Measurements from ENCODE around the gene CIITA. TPM values are rescaled to one million over a fixed set of nuclear protein-coding genes. Genes with fewer than 3 reads are reported as not detected.

Gene CIITA
- total RNA-seq, 1 donor from 2014 or later, result 0.20 TPM

DNA sequence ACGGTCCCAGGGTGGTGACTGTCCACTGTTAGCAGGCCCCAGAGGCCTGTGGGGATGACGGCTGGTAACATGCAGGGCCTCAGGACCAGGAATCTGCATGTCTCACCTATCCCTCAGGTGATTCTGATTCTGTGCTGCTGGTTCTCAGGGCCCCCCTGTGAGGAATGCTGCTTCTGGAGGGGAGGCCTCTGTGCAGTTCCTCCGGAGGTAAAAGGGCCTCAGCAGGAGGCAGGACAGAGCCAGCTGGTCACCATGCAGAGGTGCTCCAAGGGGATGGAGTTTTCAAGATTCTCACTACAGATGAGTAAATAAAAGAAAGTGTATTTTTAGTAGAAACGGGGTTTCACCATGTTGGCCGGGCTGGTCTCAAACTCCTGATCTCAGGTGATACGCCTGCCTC is 101.1 kb downstream of the CIITA start:
- TF ChIP-seq CTCF (IDR thresholded peaks at IDR 0.05; ENCODE audit: unreplicated experiment), result no peak
- no peaks in the 10 kb centered on the region for H3K9me3 Mint-ChIP-seq
- H3K36me3 Mint-ChIP-seq, result peaks cover 19% of the 10 kb centered on the region
- H3K27me3 Mint-ChIP-seq (ENCODE audit: low read depth), result no peaks in the 10 kb centered on the region
- H3K4me3 Mint-ChIP-seq, result no peak overlapping the region
- no peak overlapping the region for H3K27ac Mint-ChIP-seq
- no peak for DNase-seq (ENCODE audit: low spot score in 2 of 2, unreplicated experiment in 2 of 2)
- peaks cover 47% of the 10 kb centered on the region for H3K4me1 Mint-ChIP-seq

DNA sequence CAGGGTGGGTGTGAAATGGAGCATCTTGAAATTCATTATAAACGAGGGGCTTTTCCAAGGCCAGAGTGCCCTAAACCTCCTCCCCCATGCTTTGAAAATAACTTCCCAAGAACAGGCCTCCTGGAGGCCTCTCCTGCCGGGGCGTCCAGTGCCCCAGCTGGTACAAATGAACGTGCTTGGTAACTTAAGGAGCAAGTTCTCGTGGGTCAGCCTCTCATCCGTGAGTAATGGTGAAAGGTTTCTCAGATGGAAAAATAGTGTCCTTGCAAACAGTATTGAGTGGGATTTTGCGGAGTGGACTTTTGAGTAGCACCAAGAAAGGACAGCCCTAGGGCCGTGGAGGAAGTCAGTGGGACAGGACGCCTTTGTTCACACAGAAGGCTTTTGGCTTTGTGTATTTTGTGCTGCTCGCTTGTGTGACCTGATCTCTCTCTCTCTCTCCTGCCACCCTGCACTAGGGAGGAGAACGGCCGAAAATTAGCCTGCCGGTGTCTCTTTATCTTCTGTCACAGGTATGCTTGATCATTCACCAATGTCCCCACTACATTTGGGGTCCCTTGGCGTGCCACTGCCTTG is 102.0 kb downstream of the CIITA start:
- H3K4me3 Mint-ChIP-seq, result no peak overlapping the region
- DNase-seq (ENCODE audit: low spot score in 2 of 2, unreplicated experiment in 2 of 2), result no peak
- TF ChIP-seq CTCF (IDR thresholded peaks at IDR 0.05; ENCODE audit: unreplicated experiment), result no peak
- H3K27ac Mint-ChIP-seq, result peak overlapping the region; percentile 77
- peaks cover 47% of the 10 kb centered on the region for H3K4me1 Mint-ChIP-seq
- H3K9me3 Mint-ChIP-seq, result no peaks in the 10 kb centered on the region
- peaks cover 17% of the 10 kb centered on the region for H3K36me3 Mint-ChIP-seq
- no peaks in the 10 kb centered on the region for H3K27me3 Mint-ChIP-seq (ENCODE audit: low read depth)

DNA sequence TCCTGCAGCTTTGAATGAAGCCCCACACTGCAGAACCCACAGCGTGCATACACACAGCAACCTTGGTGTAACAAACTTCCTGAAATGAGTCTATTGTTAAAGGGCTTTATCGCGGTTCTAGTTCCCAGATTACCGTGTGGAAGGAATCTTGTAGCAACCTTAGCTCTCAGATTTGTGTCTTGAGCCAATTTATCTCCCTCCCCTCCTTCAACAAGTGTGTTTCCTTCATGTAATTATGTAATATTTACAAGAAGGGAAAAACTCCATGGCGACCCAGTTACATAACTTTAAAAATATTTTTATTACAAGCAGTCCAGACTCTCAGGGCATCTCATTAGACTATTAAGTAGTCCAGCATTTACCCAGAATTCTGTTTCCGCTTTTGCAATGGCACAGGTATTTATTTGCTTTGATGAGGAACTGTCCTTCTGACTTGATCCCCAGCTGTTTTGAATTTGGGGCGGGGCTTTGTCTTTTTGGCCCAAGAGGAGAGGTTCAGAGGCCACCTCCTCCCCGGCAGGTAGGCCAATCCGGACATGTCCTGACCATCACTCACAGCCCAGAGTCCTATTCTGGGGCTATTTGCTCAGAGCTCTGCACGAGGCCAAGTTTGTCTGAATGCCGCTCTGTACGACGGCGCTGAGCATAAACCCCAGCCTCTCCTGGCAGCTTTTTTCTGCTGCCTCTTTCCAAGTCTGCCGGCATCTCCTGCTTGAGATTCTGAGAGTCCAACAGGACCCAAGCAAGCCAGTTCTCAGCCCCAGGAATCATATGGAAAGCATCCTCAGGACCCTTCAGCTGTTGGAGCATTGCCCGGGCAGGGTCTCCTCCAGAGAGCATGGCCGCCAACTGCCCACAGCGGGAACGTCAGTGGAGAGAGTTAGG is 103.0 kb downstream of the CIITA start:
- H3K36me3 Mint-ChIP-seq, result peaks cover 17% of the 10 kb centered on the region
- no peaks in the 10 kb centered on the region for H3K9me3 Mint-ChIP-seq
- no peak for TF ChIP-seq CTCF (IDR thresholded peaks at IDR 0.05; ENCODE audit: unreplicated experiment)
- no peak overlapping the region for H3K4me3 Mint-ChIP-seq
- no peak for DNase-seq (ENCODE audit: low spot score in 2 of 2, unreplicated experiment in 2 of 2)
- peaks cover 50% of the 10 kb centered on the region for H3K4me1 Mint-ChIP-seq
- H3K27me3 Mint-ChIP-seq (ENCODE audit: low read depth), result no peaks in the 10 kb centered on the region
- H3K27ac Mint-ChIP-seq, result peak overlapping the region; percentile 77

DNA sequence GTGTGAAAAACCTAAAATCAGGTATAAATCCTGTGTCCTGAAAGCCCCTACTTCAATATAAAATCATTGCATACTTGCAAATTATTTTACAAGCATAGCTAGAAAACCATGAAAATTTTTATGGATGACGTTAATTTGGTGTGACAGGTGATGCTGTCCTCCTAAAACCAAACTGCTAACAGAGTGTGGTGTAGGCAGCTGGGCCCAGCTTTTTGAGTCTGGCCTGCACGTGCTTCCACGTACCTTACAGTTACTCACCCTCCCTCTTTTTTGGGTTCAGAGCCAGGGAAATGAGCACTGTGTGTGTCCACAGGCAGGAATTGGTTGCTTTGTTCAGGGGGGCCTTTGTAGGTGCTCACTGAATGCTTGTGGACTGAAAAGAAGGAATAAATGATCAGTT is 103.8 kb downstream of the CIITA start:
- peaks cover 17% of the 10 kb centered on the region for H3K36me3 Mint-ChIP-seq
- H3K4me1 Mint-ChIP-seq, result peaks cover 50% of the 10 kb centered on the region
- TF ChIP-seq CTCF (IDR thresholded peaks at IDR 0.05; ENCODE audit: unreplicated experiment), result no peak
- H3K27ac Mint-ChIP-seq, result peak overlapping the region; percentile 34
- no peak for DNase-seq (ENCODE audit: low spot score in 2 of 2, unreplicated experiment in 2 of 2)
- no peaks in the 10 kb centered on the region for H3K27me3 Mint-ChIP-seq (ENCODE audit: low read depth)
- no peak overlapping the region for H3K4me3 Mint-ChIP-seq
- H3K9me3 Mint-ChIP-seq, result no peaks in the 10 kb centered on the region

- Mint-ChIP-seq H3K4me1 (peaks cover 44% of the 10 kb centered on the region), H3K9me3 (no peaks in the 10 kb centered on the region), H3K36me3 (peaks cover 21% of the 10 kb centered on the region), H3K27me3 (ENCODE audit: low read depth) (no peaks in the 10 kb centered on the region), H3K4me3 (no peak overlapping the region), H3K27ac (no peak overlapping the region)
- no peak for DNase-seq (ENCODE audit: low spot score in 2 of 2, unreplicated experiment in 2 of 2)
- no peak for TF ChIP-seq CTCF (IDR thresholded peaks at IDR 0.05; ENCODE audit: unreplicated experiment)
Observed at GRCh38 chr16:10981697-10982216, 104.8 kb downstream of the CIITA start.

All from mesothelial cell of epicardium (in vitro differentiated cells).